Measurements from ENCODE around the gene PRICKLE1.
A peak's percentile ranks its signal among the peaks of the same experiment; 100 is the strongest.

The PRICKLE1 gene

DNA sequence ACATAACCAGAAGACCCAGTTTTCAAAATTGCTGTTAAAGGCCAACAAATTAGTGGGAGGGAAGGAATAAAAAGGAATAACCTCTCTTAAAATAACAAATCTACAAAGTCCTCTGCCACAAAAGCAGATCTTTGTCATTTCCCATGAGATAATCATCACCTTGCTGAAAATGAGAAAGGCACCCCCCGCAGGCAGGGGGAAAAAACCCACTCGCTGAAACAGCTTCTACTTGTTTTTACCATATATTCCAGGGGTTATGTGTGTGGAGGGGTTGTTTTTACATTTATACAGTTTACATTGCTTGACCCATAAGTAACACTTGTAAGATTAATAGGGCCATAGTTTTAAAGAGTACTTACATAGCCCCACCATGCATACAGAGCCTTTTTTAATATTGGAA lies 131.0 kb downstream of the PRICKLE1 start:
- no peak for DNase-seq

- no peak for DNase-seq
These were observed 139.3 kb downstream of the PRICKLE1 start for GRCh38 chr12:42450248-42450647.

DNA sequence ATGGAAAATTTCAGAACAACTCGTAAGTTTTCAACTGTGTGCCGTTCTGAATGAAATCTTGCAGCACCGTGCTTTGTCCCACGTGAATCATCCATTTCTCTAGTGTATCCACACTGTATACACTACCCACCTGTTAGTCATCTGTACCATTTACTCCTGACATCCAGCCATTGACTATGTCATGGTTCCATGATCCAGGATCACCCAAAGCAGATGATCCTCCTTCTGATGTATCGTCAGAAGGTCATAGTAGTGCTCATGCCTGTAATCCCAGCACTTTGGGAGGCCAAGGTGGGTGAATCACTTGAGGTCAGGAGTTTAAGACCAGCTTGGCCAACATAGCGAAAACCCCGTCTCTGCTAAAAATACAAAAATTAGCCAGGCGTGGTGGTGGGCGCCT lies 140.7 kb downstream of the PRICKLE1 start:
- DNase-seq = no peak

DNA sequence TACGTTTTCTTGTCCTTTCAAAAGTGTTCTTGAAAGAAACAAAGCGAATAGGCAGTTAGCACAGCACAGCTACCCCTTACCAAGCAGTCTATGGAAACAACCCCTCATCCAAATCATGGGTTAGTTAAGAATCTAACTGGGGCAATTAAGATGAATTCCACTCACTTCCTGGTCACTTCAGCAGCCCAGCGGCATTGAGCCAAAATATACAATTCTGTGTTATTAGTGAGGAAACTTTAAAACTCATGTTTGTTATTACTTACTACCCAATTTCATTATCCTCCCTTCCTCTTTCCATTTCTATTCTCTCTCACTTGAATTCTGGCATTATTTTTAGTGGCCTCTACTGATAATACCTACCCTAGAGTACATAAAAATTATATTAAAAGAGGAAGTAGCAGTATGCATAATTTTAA lies 142.2 kb downstream of the PRICKLE1 start:
- no peak for DNase-seq

GRCh38 chr12:42446761-42447160 lies 142.8 kb downstream of the PRICKLE1 start:
- no peak for DNase-seq

DNA sequence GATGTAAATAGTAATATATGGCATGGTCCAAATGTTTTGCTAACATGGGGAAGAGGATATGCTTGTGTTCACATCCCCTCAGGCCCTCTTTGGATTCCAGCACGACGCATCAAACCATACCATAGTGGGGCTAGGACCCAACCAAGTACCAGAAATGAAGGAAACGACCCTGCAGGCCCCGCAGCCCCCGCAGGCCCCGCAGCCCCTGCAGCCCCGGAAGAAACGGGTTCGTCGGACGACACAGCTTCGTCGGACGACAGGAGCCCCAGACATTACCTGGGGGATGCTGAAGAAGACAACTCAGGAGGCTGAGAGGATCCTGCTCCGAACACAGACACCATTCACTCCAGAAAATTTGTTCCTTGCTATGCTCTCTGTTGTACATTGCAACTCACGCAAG lies 143.7 kb downstream of the PRICKLE1 start:
- no peak for DNase-seq

DNA sequence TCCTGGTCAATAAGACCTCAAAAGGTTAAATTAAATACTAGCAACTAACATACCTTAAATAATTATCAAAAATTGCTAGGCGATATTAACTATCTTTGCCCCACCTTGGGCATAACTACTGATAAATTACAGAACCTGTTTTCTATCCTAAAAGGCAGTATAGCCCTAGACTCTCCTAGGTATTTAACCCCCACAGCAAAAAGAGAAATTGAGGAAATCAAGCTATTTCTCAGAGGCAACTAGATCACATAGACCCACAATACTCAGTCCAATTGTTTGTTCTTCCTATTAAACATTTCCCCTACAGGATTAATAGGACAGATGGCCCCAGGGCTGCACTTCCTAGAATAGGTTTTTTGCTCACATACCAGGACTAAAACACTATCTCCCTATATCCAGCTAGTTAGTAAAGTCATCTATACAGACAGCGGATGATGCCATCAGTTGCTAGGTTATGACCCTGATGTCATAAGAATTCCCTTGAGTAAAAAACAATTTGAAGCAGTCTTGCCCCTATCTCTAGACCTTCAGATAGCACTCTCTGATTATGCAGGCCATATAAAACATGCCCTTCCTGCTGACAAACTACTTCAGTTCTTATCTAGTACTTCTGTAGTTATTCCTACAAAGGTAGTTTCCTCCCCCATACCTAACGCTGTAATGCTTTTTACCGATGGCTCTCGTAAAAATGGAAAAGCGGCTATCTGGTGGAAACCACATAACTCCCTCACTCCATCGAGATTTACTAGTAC lies 145.2 kb downstream of the PRICKLE1 start:
- DNase-seq = no peak

DNA sequence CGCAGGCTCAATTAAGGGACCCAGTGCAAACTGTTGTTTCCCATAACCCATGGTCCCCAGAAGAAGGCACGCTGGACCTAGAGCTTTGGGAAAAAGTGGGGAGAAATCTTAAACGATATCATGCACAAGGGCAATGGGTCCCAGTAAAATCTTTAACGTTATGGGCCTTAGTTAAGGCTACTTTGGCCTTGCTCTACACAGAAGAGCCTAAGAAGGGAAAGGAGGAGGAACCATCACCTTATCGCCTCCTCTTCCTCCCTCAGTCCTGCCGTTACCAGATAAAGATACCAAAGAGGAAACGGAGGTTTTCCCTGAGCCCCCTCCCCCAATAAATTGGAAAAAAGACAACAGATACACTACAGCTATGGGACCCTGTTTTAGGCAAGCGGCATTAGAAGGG lies 146.7 kb downstream of the PRICKLE1 start:
- DNase-seq = no peak

DNA sequence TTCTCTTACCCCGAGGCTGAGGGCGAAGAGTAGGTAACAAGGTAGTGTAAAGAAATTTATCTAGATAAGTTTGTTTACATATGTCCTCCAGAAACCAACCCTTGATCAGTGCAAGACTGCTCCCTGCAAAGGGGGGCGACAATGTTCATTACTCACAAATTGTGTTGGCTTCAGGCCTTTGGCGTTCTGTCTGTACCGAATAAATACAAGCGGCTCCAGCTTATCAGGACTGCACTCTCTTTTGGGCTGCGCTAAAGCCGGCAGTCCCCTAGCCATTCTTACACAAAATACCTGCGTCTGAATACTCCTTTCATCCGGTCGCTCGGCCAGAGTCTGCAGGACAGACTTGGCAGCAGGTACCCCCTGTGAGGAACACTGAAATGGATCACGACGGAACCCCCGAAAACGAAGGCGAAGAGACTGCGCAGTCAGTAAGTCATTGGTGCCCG lies 147.2 kb downstream of the PRICKLE1 start:
- no peak for DNase-seq

- no peak for DNase-seq
These were observed 148.9 kb downstream of the PRICKLE1 start for GRCh38 chr12:42440608-42441007.

- DNase-seq = no peak
These were observed 156.9 kb downstream of the PRICKLE1 start for GRCh38 chr12:42432517-42433140.

DNA sequence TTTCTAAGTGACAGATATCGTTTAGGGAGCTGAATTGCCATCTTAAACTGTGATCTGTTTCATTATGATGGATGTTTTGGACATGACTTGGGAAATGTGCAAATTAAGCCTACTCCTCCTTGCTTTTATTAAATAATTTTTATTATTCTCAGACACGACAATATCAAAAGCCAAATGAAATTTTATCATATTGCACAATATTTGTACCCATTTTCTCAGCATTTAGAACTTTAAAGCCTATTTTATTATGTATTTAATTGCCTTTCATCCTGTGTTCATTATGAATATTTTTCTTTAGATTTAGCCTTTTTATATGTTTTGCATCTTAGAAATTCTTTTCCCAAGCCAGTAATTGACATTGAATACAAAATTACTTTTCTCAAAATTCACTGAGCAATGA lies 160.7 kb downstream of the PRICKLE1 start:
- DNase-seq = no peak

DNA sequence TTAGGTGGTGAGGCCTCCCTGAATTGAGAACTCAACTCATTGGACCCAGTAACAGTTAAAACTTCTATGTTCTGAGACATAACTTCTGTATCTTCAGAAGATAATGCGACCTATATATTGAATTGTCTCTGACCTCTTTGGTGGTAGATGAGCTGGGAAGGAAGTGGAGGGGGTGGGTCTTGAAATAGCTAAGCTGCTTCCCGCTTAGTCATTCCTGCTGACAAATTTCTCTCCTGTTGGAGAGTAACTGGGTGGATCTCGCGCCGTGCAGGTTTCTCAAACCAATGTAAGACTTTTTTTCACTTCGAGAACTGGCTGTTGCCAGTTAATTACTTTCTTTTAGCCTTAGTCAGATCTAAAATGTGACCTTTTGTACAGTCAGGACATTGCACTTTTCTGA lies 162.8 kb downstream of the PRICKLE1 start:
- DNase-seq = peak in 2 of 51 donors; percentile 2 to 4

DNA sequence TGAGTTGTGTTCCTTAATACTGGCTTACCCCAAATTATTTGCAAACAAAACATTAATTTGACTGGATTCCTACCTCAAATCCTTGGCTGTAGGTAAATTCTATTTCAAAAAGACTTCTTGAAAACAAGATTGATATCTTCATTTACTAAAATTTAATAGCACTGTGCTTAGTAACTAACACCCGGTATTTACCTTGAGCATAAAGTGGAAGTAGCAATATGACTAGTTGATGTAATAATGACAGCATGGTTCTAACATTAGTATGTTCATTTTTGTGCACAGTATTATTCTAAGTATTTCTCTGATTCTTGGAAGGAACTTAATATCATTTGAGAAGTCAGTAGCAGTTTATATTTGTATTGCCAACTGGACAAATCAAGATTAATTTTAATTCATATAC lies 166.8 kb downstream of the PRICKLE1 start:
- DNase-seq = no peak

DNA sequence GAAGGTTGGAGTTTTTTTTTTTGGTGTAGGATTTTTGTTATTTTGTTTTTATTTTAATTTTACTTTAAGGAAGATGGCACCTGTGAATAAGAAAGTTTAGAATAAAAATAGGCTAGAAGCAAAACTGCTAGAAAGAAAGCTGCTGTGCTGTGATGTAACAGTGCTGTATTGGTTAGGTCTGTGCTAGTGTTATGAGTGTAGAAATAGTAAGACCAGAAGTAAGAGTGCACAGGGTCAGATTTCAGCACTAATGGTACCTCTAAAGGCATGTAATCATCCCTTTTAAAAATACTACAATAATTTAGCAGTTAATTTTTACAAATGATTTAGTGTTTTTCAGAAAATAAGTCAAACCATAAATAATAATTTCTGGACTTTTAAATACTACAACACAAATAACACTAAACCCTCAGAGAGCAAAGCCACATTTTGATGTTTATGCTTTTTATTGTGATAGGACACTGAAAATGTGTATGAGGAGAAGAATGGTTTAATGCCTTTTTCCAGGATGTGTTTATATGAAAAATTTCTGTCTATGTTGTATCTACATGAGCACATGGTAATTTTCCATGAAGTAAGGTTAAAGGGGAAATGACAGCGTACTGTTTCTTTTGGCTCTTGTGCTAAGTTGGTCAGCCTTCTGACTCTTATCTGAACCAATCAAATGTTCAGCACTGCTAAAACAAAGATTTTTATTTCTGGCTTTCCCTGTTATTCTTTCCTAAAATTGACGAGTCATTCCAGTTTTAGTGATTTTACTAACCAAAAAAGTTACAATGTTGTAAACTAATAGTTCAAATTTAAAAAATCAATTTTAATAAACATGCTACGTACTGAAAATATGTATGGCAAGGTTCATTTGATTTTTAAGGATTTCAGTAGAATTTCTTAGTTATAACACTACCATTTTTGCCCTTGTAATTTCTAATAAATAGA lies 167.4 kb downstream of the PRICKLE1 start:
- no peak for DNase-seq

DNA sequence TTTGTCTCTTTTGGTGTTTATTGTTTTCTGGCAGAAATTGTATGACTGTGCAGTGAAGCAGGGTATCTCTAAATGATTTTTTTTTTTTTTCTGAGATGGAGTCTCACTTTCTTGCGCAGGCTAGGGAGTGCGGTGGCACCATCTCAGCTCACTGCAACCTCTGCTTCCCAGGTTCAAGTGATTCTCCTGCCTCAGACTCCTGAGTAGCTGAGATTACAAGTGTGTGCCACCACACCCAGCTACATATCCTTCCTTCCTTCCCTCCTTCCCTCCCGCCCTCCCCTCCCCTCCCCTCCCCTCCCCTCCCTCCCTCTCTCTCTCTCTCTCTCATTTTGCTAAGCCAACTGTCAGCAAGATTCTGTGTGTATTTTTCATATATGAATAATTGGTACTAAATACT lies 169.2 kb downstream of the PRICKLE1 start:
- DNase-seq = no peak

DNA sequence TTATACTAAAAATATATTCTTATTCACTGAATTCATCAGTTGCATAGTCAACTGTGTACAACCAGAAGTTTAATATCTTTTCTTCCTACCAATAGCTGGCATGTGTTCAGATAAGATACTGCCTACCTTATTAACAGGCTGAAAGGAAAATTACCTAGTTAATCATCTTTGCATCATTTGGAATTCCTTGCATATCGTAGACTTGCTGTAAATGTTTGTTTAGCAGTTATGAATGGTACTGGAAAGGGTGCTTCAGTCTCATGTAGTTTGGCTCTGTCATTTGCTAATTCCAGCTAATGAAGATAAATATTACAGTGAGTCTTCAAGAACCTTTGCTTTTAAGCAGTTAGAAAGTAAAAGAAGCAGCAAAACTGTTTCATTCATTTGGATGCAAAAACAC lies 179.2 kb downstream of the PRICKLE1 start:
- DNase-seq = no peak

DNA sequence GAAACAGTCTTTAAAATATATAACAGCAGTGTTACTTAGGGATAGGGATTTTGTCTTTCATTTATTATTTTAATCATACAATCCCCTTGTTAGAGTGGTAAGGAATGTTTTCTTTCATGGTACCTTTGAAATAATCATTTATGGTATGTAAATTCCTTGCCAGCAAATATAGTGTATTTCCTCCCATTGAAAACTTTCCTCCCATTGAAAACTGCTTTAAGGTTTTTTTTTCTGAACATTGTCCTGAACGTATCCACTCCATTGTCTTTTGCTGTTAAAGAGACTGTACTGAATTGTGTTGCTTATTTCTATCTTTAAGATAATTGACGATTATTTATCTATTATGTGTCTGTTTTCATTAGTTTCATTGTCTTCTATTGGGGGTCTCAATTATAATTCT lies 180.1 kb downstream of the PRICKLE1 start:
- no peak for DNase-seq

- DNase-seq = no peak
These were observed 182.2 kb downstream of the PRICKLE1 start for GRCh38 chr12:42407306-42407705.

All from hypothalamus (tissue), 51 donors.